H9 (cell line): ENCODE results near the gene RNGTT. TPM values are rescaled to one million over a fixed set of nuclear protein-coding genes. Genes with fewer than 3 reads are reported as not detected.

Source experiments
- DNase-seq: peaks from one replicate; pipeline ENCODE4 v3.0.0-alpha.2; 2017
- H2AFZ ChIP-seq: one replicate; pipeline ENCODE4 v1.6.1; 2013; ENCODE audit warnings: mild to moderate bottlenecking, low read length, control low read depth, moderate library complexity
- H2AK5ac ChIP-seq: 2 replicates; pipeline ENCODE4 v1.6.1; 2013; ENCODE audit warnings: low read length, control low read depth, mixed read lengths; ENCODE audit not compliant: insufficient read length
- H2BK120ac ChIP-seq: one replicate; pipeline ENCODE4 v1.6.1; 2013; ENCODE audit warnings: low read depth, mild to moderate bottlenecking, low read length, control low read depth, inconsistent platforms; ENCODE audit not compliant: poor library complexity, severe bottlenecking
- H2BK12ac ChIP-seq: 2 replicates; pipeline ENCODE4 v1.6.1; 2013; ENCODE audit warnings: low read length, control low read depth, mixed read lengths, low read depth; ENCODE audit not compliant: insufficient read length
- H2BK15ac ChIP-seq: 2 replicates; pipeline ENCODE4 v1.6.1; 2013; ENCODE audit warnings: low read depth, low read length, control low read depth
- H2BK20ac ChIP-seq: one replicate; pipeline ENCODE4 v1.6.1; 2013; ENCODE audit warnings: low read depth, mild to moderate bottlenecking, low read length, control low read depth, inconsistent platforms; ENCODE audit not compliant: poor library complexity, severe bottlenecking
- H2BK5ac ChIP-seq: 2 replicates; pipeline ENCODE4 v1.6.1; 2013; ENCODE audit warnings: low read length, control low read depth, mixed read lengths; ENCODE audit not compliant: insufficient read length
- H3K14ac ChIP-seq: 2 replicates; pipeline ENCODE4 v1.6.1; 2013; ENCODE audit warnings: low read length, control low read depth; ENCODE audit not compliant: insufficient read depth
- H3K18ac ChIP-seq: 2 replicates; pipeline ENCODE4 v1.6.1; 2013; ENCODE audit warnings: low read depth, mild to moderate bottlenecking, mixed read lengths, low read length, control low read depth; ENCODE audit not compliant: insufficient read length
- H3K23ac ChIP-seq: 2 replicates; pipeline ENCODE4 v1.6.1; 2013; ENCODE audit warnings: low read length, control low read depth, mixed read lengths, low read depth; ENCODE audit not compliant: insufficient read length
- H3K23me2 ChIP-seq: 2 replicates; pipeline ENCODE4 v1.6.1; 2013; ENCODE audit warnings: low read depth, mild to moderate bottlenecking, mixed read lengths, low read length, control low read depth; ENCODE audit not compliant: insufficient read length, poor library complexity, severe bottlenecking
- H3K27ac ChIP-seq: 2 replicates; pipeline ENCODE4 v1.5.1; 2013; ENCODE audit warnings: low read length, control low read depth, mixed read lengths, low read depth; ENCODE audit not compliant: insufficient read length
- H3K27me3 ChIP-seq: 2 replicates; pipeline ENCODE4 v1.6.1; 2013; ENCODE audit warnings: low read length, control low read depth, inconsistent platforms; ENCODE audit not compliant: insufficient read depth
- H3K4ac ChIP-seq: 2 replicates; pipeline ENCODE4 v1.6.1; 2013; ENCODE audit warnings: low read depth, mild to moderate bottlenecking, control low read depth, inconsistent platforms, low read length, moderate library complexity
- H3K4me1 ChIP-seq: 2 replicates; pipeline ENCODE4 v1.6.1; 2013; ENCODE audit warnings: low read length, control low read depth, inconsistent platforms; ENCODE audit not compliant: insufficient read depth
- H3K4me2 ChIP-seq: 2 replicates; pipeline ENCODE4 v1.6.1; 2013; ENCODE audit warnings: low read length, control low read depth, mixed read lengths; ENCODE audit not compliant: insufficient read length, insufficient read depth
- H3K56ac ChIP-seq: 2 replicates; pipeline ENCODE4 v1.6.1; 2013; ENCODE audit warnings: low read depth, mild to moderate bottlenecking, mixed read lengths, low read length, control low read depth; ENCODE audit not compliant: insufficient read length
- H3K79me1 ChIP-seq: 2 replicates; pipeline ENCODE4 v1.6.1; 2013; ENCODE audit warnings: low read depth, mild to moderate bottlenecking, moderate library complexity, low read length, control low read depth, inconsistent platforms; ENCODE audit not compliant: insufficient read depth, poor library complexity, severe bottlenecking
- H3K79me2 ChIP-seq: 2 replicates; pipeline ENCODE4 v1.6.1; 2013; ENCODE audit warnings: low read length, control low read depth, inconsistent platforms; ENCODE audit not compliant: insufficient read depth
- H3K9ac ChIP-seq: 2 replicates; pipeline ENCODE4 v1.6.1; 2013; ENCODE audit warnings: low read length, control low read depth, mixed read lengths; ENCODE audit not compliant: insufficient read length; ENCODE audit errors: extremely low read depth
- H3K9me3 ChIP-seq: one replicate; pipeline ENCODE4 v1.6.1; 2013; ENCODE audit warnings: low read depth, low read length, inconsistent platforms; ENCODE audit not compliant: control insufficient read depth
- H3T11ph ChIP-seq: one replicate; pipeline ENCODE4 v1.6.1; 2013; ENCODE audit warnings: mild to moderate bottlenecking, low read length, control low read depth, inconsistent platforms
- H4K20me1 ChIP-seq: one replicate; pipeline ENCODE4 v1.6.1; 2013; ENCODE audit not compliant: control insufficient read depth, insufficient read length, insufficient read depth
- H4K5ac ChIP-seq: 2 replicates; pipeline ENCODE4 v1.6.1; 2013; ENCODE audit warnings: low read depth, mild to moderate bottlenecking, mixed read lengths, low read length, control low read depth; ENCODE audit not compliant: insufficient read length
- H4K8ac ChIP-seq: replicated peaks from 2 replicates; pipeline ENCODE4 v1.6.1; 2013; ENCODE audit warnings: low read length, control low read depth, mixed read lengths, low read depth; ENCODE audit not compliant: insufficient read length
- H4K91ac ChIP-seq: 2 replicates; pipeline ENCODE4 v1.6.1; 2013; ENCODE audit warnings: low read depth, mild to moderate bottlenecking, moderate library complexity, mixed read lengths, low read length, control low read depth; ENCODE audit not compliant: insufficient read length
- H3K27ac Mint-ChIP-seq, 3 experiments: 2 replicates in 2 of 3; 3 replicates in 1 of 3; pipeline ENCODE4 v1.8.0; 2020 to 2021; ENCODE audit warnings: mixed read lengths in 3 of 3, mild to moderate bottlenecking in 1 of 3, moderate library complexity in 1 of 3
- H3K27me3 Mint-ChIP-seq: 2 replicates; pipeline ENCODE4 v1.8.0; 2021; ENCODE audit warnings: low read depth, mild to moderate bottlenecking, moderate library complexity, mixed read lengths
- H3K36me3 Mint-ChIP-seq, 3 experiments: 2 replicates in 2 of 3; 3 replicates in 1 of 3; pipeline ENCODE4 v1.8.0; 2020 to 2021; ENCODE audit warnings: low read depth in 3 of 3, mixed read lengths in 3 of 3; ENCODE audit not compliant: insufficient read depth in 1 of 3
- H3K4me1 Mint-ChIP-seq, 2 experiments: 2 replicates each; pipeline ENCODE4 v1.8.0; 2020; ENCODE audit warnings: mixed read lengths in 2 of 2
- H3K4me3 Mint-ChIP-seq, 2 experiments: 2 replicates in 1 of 2; 3 replicates in 1 of 2; pipeline ENCODE4 v1.8.0; 2020 to 2021; ENCODE audit warnings: mild to moderate bottlenecking in 2 of 2, mixed read lengths in 2 of 2, moderate library complexity in 1 of 2
- H3K9me3 Mint-ChIP-seq, 2 experiments: 2 replicates in 1 of 2; 3 replicates in 1 of 2; pipeline ENCODE4 v1.8.0; 2020; ENCODE audit warnings: mild to moderate bottlenecking in 2 of 2, mixed read lengths in 2 of 2, moderate library complexity in 1 of 2
- CTCF ChIP-seq: fragments of 200-600 bp; sonication (generic); conservative IDR thresholded peaks from 3 replicates; pipeline ENCODE4 v1.8.0; 2021; ENCODE audit warnings: antibody characterized with exemption, mild to moderate bottlenecking
- WGBS: extraction: QIAGEN DNeasy Blood & Tissue Kit; methylation state at CpG from one replicate; pipeline ENCODE4 v1.1.7; 2013; ENCODE audit warnings: missing lambda C conversion rate, low lambda C conversion rate, mixed read lengths; ENCODE audit not compliant: insufficient read length; ENCODE audit errors: extremely low coverage; 5-methylcytosine and 5-hydroxymethylcytosine counted together
- total RNA-seq: library from RNA; stranded (reverse); gene quantifications from 2 replicates; pipeline ENCODE4 v1.2.1, GENCODE V29; 2021

RNGTT gene
- total RNA-seq, 1 experiment from 2014 or later, result 20.5 TPM

- Histone ChIP-seq H3K9me3 (peaks cover 13% of the 10 kb centered on the region), H3K4me2 (no peak overlapping the region), H3K23ac (no peak overlapping the region), H4K8ac (no peak overlapping the region), H3K27me3 (no peaks in the 10 kb centered on the region), H3T11ph (no peak overlapping the region), H3K14ac (no peak overlapping the region), H2BK20ac (no peak overlapping the region), H3K27ac (no peak overlapping the region), H3K9ac (no peak overlapping the region), H3K4me1 (no peaks in the 10 kb centered on the region), H4K91ac (no peak overlapping the region), H2AK5ac (no peak overlapping the region), H3K23me2 (no peaks in the 10 kb centered on the region), H2BK120ac (no peak overlapping the region), H3K79me1 (no peaks in the 10 kb centered on the region), H3K18ac (no peak overlapping the region), H3K79me2 (no peaks in the 10 kb centered on the region), H2AFZ (no peak overlapping the region), H4K20me1 (no peaks in the 10 kb centered on the region), H2BK5ac (no peak overlapping the region), H4K5ac (no peak overlapping the region), H3K4ac (no peak overlapping the region), H2BK12ac (no peak overlapping the region), H3K56ac (no peak overlapping the region), H2BK15ac (no peak overlapping the region)
- H3K9me3 Mint-ChIP-seq, result peaks cover 23 to 28% of the 10 kb centered on the region in 2 experiments
- H3K4me1 Mint-ChIP-seq, result no peaks in the 10 kb centered on the region
- TF ChIP-seq CTCF, result no peak
- peaks cover 31 to 41% (median 37%) of the 10 kb centered on the region in 3 experiments for H3K36me3 Mint-ChIP-seq
- no peak overlapping the region for H3K27ac Mint-ChIP-seq
- H3K4me3 Mint-ChIP-seq, result no peak overlapping the region
- H3K27me3 Mint-ChIP-seq, result 0 out of 2 replicates have a peak, but pooled peaks cover 3% of the 10 kb centered on the region
- no CpG with 5 or more reads among the region's 3 CpGs for WGBS
- DNase-seq, result no peak
These were observed 293.0 kb downstream of the RNGTT start for GRCh38 chr6:88670369-88670768.
